22Rv1 (cell line): ENCODE data around the gene RFX4.

ENCODE experiments used
- ZFX ChIP-seq: fragments of 450-650 bp; IDR thresholded peaks from 2 replicates; pipeline ENCODE4 v1.6.1; 2017; ENCODE audit warnings: antibody characterized with exemption, borderline replicate concordance
- TF ChIP-seq, protein P1 (sequence below): fragments of 450-650 bp; IDR thresholded peaks from 2 replicates; pipeline ENCODE4 v1.5.1; 2017; ENCODE audit warnings: mild to moderate bottlenecking

DNA sequence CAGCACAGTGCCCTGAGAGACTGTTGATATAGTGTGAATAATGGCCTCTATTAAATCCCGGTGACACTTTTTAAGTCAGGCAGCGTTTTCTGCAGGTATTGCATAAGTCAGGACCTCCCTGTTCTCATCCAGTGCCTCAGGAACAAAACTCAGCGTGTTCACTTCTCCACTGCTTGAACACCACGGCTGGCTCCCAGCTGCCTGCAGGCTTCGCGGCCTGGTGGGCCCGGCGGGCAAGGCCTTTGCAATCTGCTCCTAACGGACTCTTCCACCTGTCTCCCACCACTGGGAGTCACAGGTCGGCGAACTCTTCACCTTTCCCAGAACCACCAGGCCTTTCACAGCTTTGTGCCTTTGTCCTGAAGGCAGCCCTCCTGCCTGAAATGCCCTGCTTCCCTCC is 18.7 kb downstream of the RFX4 start:
- TF ChIP-seq, protein P1, sequence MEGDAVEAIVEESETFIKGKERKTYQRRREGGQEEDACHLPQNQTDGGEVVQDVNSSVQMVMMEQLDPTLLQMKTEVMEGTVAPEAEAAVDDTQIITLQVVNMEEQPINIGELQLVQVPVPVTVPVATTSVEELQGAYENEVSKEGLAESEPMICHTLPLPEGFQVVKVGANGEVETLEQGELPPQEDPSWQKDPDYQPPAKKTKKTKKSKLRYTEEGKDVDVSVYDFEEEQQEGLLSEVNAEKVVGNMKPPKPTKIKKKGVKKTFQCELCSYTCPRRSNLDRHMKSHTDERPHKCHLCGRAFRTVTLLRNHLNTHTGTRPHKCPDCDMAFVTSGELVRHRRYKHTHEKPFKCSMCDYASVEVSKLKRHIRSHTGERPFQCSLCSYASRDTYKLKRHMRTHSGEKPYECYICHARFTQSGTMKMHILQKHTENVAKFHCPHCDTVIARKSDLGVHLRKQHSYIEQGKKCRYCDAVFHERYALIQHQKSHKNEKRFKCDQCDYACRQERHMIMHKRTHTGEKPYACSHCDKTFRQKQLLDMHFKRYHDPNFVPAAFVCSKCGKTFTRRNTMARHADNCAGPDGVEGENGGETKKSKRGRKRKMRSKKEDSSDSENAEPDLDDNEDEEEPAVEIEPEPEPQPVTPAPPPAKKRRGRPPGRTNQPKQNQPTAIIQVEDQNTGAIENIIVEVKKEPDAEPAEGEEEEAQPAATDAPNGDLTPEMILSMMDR, result no peak
- TF ChIP-seq ZFX, result no peak
